GM12878 (cell line): Measurements from ENCODE around the gene TMPRSS7.

Experiments
- EED ChIP-seq: sonication (generic); IDR thresholded peaks from 2 replicates; pipeline ENCODE4 v1.6.1; 2016; ENCODE audit warnings: antibody characterized with exemption, low read depth
- EGR1 ChIP-seq, 2 experiments: IDR thresholded peaks; 1 replicate in 1 of 2; 2 replicates in 1 of 2; pipeline ENCODE4 v1.6.1; 2011 to 2012; ENCODE audit warnings: low read depth in 2 of 2, low read length in 2 of 2, borderline replicate concordance in 1 of 2, mild to moderate bottlenecking in 1 of 2, moderate library complexity in 1 of 2
- EZH2 ChIP-seq: IDR thresholded peaks from 2 replicates; pipeline ENCODE4 v1.6.1; 2012; ENCODE audit warnings: low read depth, mild to moderate bottlenecking, control low read depth, inconsistent platforms, low read length, borderline replicate concordance; ENCODE audit not compliant: control insufficient read depth
- GABPA ChIP-seq: IDR thresholded peaks from 2 replicates; pipeline ENCODE4 v1.6.1; 2014; ENCODE audit warnings: antibody characterized with exemption, low read depth, mild to moderate bottlenecking, inconsistent platforms
- HDAC6 ChIP-seq: fragments of 200-600 bp; sonication (generic); IDR thresholded peaks from one replicate; pipeline ENCODE4 v1.8.0; 2017; ENCODE audit warnings: antibody characterized with exemption; ENCODE audit not compliant: unreplicated experiment
- HDGF ChIP-seq: fragments of 450-650 bp; IDR thresholded peaks from 2 replicates; pipeline ENCODE4 v1.6.1; 2016; ENCODE audit warnings: antibody characterized with exemption
- POLR2AphosphoS5 ChIP-seq: IDR thresholded peaks from 2 replicates; pipeline ENCODE4 v1.6.1; 2011; ENCODE audit warnings: mild to moderate bottlenecking, low read length, inconsistent platforms
- SRF ChIP-seq, 2 experiments: IDR thresholded peaks; 2 replicates each; pipeline ENCODE4 v1.6.1; 2011; ENCODE audit warnings: low read depth in 2 of 2, low read length in 2 of 2, mild to moderate bottlenecking in 1 of 2, moderate library complexity in 1 of 2
- YY1 ChIP-seq: IDR thresholded peaks from 2 replicates; pipeline ENCODE4 v1.6.1; 2011; ENCODE audit warnings: low read depth, mild to moderate bottlenecking, low read length
- ZNF274 ChIP-seq: IDR thresholded peaks from one replicate; pipeline ENCODE4 v1.8.0; 2011; ENCODE audit not compliant: insufficient read length, insufficient read depth
- TF ChIP-seq, protein P1 (sequence below), 3 experiments: IDR thresholded peaks in 2 of 3; conservative IDR thresholded peaks in 1 of 3; 2 replicates each; pipeline ENCODE4 v1.5.1; 2011; ENCODE audit warnings: low read depth in 3 of 3, low read length in 3 of 3, mild to moderate bottlenecking in 3 of 3, control low read depth in 2 of 3, moderate library complexity in 2 of 3, inconsistent platforms in 1 of 3, mixed read lengths in 1 of 3; ENCODE audit not compliant: control insufficient read depth in 2 of 3, insufficient read depth in 1 of 3; ENCODE audit errors: extremely low read depth in 1 of 3
- TF ChIP-seq, protein P2 (sequence below): IDR thresholded peaks from 2 replicates; pipeline ENCODE4 v1.6.1; 2012; ENCODE audit warnings: low read depth, low read length, improper control_type of control experiment

GRCh38 chr3:112043621-112044201, 9.2 kb downstream of the TMPRSS7 start:
- TF ChIP-seq YY1 = peak; percentile 89
- no peak for TF ChIP-seq HDGF
- TF ChIP-seq, protein P1, sequence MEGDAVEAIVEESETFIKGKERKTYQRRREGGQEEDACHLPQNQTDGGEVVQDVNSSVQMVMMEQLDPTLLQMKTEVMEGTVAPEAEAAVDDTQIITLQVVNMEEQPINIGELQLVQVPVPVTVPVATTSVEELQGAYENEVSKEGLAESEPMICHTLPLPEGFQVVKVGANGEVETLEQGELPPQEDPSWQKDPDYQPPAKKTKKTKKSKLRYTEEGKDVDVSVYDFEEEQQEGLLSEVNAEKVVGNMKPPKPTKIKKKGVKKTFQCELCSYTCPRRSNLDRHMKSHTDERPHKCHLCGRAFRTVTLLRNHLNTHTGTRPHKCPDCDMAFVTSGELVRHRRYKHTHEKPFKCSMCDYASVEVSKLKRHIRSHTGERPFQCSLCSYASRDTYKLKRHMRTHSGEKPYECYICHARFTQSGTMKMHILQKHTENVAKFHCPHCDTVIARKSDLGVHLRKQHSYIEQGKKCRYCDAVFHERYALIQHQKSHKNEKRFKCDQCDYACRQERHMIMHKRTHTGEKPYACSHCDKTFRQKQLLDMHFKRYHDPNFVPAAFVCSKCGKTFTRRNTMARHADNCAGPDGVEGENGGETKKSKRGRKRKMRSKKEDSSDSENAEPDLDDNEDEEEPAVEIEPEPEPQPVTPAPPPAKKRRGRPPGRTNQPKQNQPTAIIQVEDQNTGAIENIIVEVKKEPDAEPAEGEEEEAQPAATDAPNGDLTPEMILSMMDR (IDR thresholded peaks at IDR 0.05 in 2 of 3, conservative IDR thresholded peaks at IDR 0.05 in 1 of 3; ENCODE audit: control insufficient read depth in 2 of 3, extremely low read depth in 1 of 3, insufficient read depth in 1 of 3, low read depth in 3 of 3, low read length in 3 of 3) = peak; percentile 80 to 92 (median 86)
- TF ChIP-seq SRF (IDR thresholded peaks at IDR 0.05; ENCODE audit: low read depth in 2 of 2, low read length in 2 of 2) = no peak
- no peak for TF ChIP-seq GABPA
- TF ChIP-seq EED = no peak
- TF ChIP-seq HDAC6 = no peak
- TF ChIP-seq EGR1 (IDR thresholded peaks at IDR 0.05; ENCODE audit: borderline replicate concordance in 1 of 2, low read depth in 2 of 2, low read length in 2 of 2) = no peak
- TF ChIP-seq ZNF274 = no peak
- TF ChIP-seq EZH2 = no peak
- TF ChIP-seq, protein P2, sequence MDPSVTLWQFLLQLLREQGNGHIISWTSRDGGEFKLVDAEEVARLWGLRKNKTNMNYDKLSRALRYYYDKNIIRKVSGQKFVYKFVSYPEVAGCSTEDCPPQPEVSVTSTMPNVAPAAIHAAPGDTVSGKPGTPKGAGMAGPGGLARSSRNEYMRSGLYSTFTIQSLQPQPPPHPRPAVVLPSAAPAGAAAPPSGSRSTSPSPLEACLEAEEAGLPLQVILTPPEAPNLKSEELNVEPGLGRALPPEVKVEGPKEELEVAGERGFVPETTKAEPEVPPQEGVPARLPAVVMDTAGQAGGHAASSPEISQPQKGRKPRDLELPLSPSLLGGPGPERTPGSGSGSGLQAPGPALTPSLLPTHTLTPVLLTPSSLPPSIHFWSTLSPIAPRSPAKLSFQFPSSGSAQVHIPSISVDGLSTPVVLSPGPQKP = no peak
- no peak for TF ChIP-seq POLR2AphosphoS5
